Measurements from ENCODE around the gene RPS15. TPM values are rescaled to one million over a fixed set of nuclear protein-coding genes. Genes with fewer than 3 reads are reported as not detected.
A peak's percentile ranks its signal among the peaks of the same experiment; 100 is the strongest.

The RPS15 gene
- total and polyA plus RNA-seq, 9 of the 15 experiments (the other 6 are each of a cell fraction or from before 2014, with no cell fraction given) = 605 to 2,791 (median 957) TPM

- no peak for TF ChIP-seq ELF4 (CRISPR knock-in tag; IDR thresholded peaks at IDR 0.05)
- peak; percentile 97 for TF ChIP-seq USF1 (CRISPR knock-in tag; IDR thresholded peaks at IDR 0.05)
- no peak for TF ChIP-seq FOXM1 (IDR thresholded peaks at IDR 0.05; ENCODE audit: low read depth)
- TF ChIP-seq FOXM1 (CRISPR knock-in tag; IDR thresholded peaks at IDR 0.05; ENCODE audit: low read depth) = peak; percentile 80; the same call in 1 of the 2 replicates
- TF ChIP-seq TFAM (CRISPR knock-in tag; conservative IDR thresholded peaks at IDR 0.05) = no peak
- TF ChIP-seq MYC (IDR thresholded peaks at IDR 0.05; ENCODE audit: low read depth, low read length) = peak; percentile 82
- peak; percentile 51; the same call in 1 of the 2 replicates for TF ChIP-seq MYC (CRISPR knock-in tag; IDR thresholded peaks at IDR 0.05; ENCODE audit: borderline replicate concordance, low read depth)
- TF ChIP-seq RCOR1 (IDR thresholded peaks at IDR 0.05; ENCODE audit: borderline replicate concordance in 1 of 2, low read depth in 2 of 2, low read length in 2 of 2) = peak in 1 of 2 experiments; percentile 77; a peak in 2 of 4 replicates
- TF ChIP-seq ELK1 (CRISPR knock-in tag; IDR thresholded peaks at IDR 0.05) = no peak
- TF ChIP-seq ZNF830 (CRISPR knock-in tag; IDR thresholded peaks at IDR 0.05) = no peak
- no peak for TF ChIP-seq HMG20A (CRISPR knock-in tag; conservative IDR thresholded peaks at IDR 0.05)
- TF ChIP-seq TCFL5 (CRISPR knock-in tag; conservative IDR thresholded peaks at IDR 0.05) = no peak
- TF ChIP-seq TOE1 (IDR thresholded peaks at IDR 0.05; ENCODE audit: borderline replicate concordance) = peak; percentile 99
- no peak for TF ChIP-seq TOE1 (CRISPR knock-in tag; IDR thresholded peaks at IDR 0.05; ENCODE audit: borderline replicate concordance, low read depth)
- no peak for TF ChIP-seq ZNF274 (IDR thresholded peaks at IDR 0.05; ENCODE audit: borderline replicate concordance, low read depth, low read length)
- TF ChIP-seq ZNF512 (tag; IDR thresholded peaks at IDR 0.05) = no peak
- no peak for TF ChIP-seq ATF2 (CRISPR knock-in tag; IDR thresholded peaks at IDR 0.05)
- peak; percentile 81 for TF ChIP-seq ATF7 (IDR thresholded peaks at IDR 0.05)
- 0 out of 2 replicates have a peak, but pooled peaks have one; percentile 53 for TF ChIP-seq KLF6 (CRISPR knock-in tag; IDR thresholded peaks at IDR 0.05; ENCODE audit: borderline replicate concordance)
- no peak for TF ChIP-seq MAFG (tag; conservative IDR thresholded peaks at IDR 0.05)
Measured at GRCh38 chr19:1478934-1479707, 40.9 kb downstream of the RPS15 start, which contains the start of gene C19orf25 (continued).

Measured in K562 (cell line).